MCF 10A (cell line): ENCODE measurements around the gene TNIK. TPM values are rescaled to one million over a fixed set of nuclear protein-coding genes. Genes with fewer than 3 reads are reported as not detected.

Experiments used
- BruUV-seq: library from RNA; stranded (reverse); fragments of 400-500 nt; replicated peaks from 2 replicates; lab custom pipeline; 2021; lab: Mats Ljungman, UMichigan
- CTCF ChIA-PET: fragments of 300-600 bp; sonication (Branson Sonifier 250); formaldehyde crosslinking; extraction: SDS; loops from one replicate; lab custom pipeline; 2021; ENCODE audit warnings: antibody characterized with exemption, inconsistent platforms; lab: Yijun Ruan, JAX
- POLR2A ChIA-PET: fragments of 300-600, 350-650 bp; sonication (Branson Sonifier 250); formaldehyde crosslinking; extraction: SDS; loops from one replicate; lab custom pipeline; 2020; ENCODE audit warnings: antibody characterized with exemption, inconsistent platforms; lab: Yijun Ruan, JAX
- DNase-seq: peaks from one replicate; pipeline ENCODE4 v3.0.0-alpha.2; 2018; ENCODE audit not compliant: unreplicated experiment
- H3K27ac Mint-ChIP-seq: one replicate; pipeline ENCODE4 v1.8.0; 2022; ENCODE audit warnings: mild to moderate bottlenecking, low read depth, mixed read lengths; ENCODE audit not compliant: unreplicated experiment
- H3K27me3 Mint-ChIP-seq: one replicate; pipeline ENCODE4 v1.8.0; 2022; ENCODE audit warnings: mixed read lengths; ENCODE audit not compliant: insufficient read depth, unreplicated experiment
- H3K36me3 Mint-ChIP-seq: one replicate; pipeline ENCODE4 v1.8.0; 2022; ENCODE audit warnings: mild to moderate bottlenecking, moderate library complexity, mixed read lengths; ENCODE audit not compliant: insufficient read depth, unreplicated experiment
- H3K4me1 Mint-ChIP-seq: one replicate; pipeline ENCODE4 v1.8.0; 2022; ENCODE audit warnings: mixed read lengths; ENCODE audit not compliant: insufficient read depth, unreplicated experiment
- H3K4me3 Mint-ChIP-seq: one replicate; pipeline ENCODE4 v1.8.0; 2022; ENCODE audit warnings: mild to moderate bottlenecking, moderate library complexity, mixed read lengths; ENCODE audit not compliant: unreplicated experiment
- H3K9me3 Mint-ChIP-seq: one replicate; pipeline ENCODE4 v1.8.0; 2022; ENCODE audit warnings: mixed read lengths; ENCODE audit not compliant: unreplicated experiment
- CTCF ChIP-seq: fragments of 200-600 bp; IDR thresholded peaks from one replicate; pipeline ENCODE4 v1.8.0; 2022; ENCODE audit warnings: antibody characterized with exemption, mild to moderate bottlenecking; ENCODE audit not compliant: unreplicated experiment
- intact Hi-C: fragments of 100-400 bp; cut with micrococcal nuclease; formaldehyde crosslinking; loops from 2 replicates; pipeline ENCODE4 v1.14.1; 2022
- total RNA-seq: library from RNA; stranded (reverse); gene quantifications from 2 replicates; pipeline ENCODE4 v1.2.3, GENCODE V29; 2022

The TNIK gene
- total RNA-seq, 1 experiment from 2014 or later, result 3.4 TPM

- no TSS peak for BruUV-seq
- H3K27me3 Mint-ChIP-seq, result no peaks in the 10 kb centered on the region
These were observed 258.4 kb downstream of the TNIK start for GRCh38 chr3:171201825-171202224.

GRCh38 chr3:171200750-171201088 lies 259.5 kb downstream of the TNIK start:
- Mint-ChIP-seq H3K27me3 (no peaks in the 10 kb centered on the region), H3K36me3 (no peaks in the 10 kb centered on the region), H3K9me3 (no peaks in the 10 kb centered on the region), H3K27ac (no peak overlapping the region), H3K4me1 (peaks cover 24% of the 10 kb centered on the region), H3K4me3 (no peak overlapping the region)
- intact Hi-C loops, result no loop called here
- CTCF ChIA-PET, result interaction anchor here (0.6 kb wide), 1 partner anchor 35 kb away, joined by 5 read pairs; no protein-coding TSS in a partner anchor
- TF ChIP-seq CTCF, result no peak
- POLR2A ChIA-PET, result no interaction called here
- no TSS peak for BruUV-seq
- no peak for DNase-seq

More at GRCh38 chr3:171201825-171202224, 258.4 kb downstream of the TNIK start:
- Mint-ChIP-seq H3K4me1 (peaks cover 24% of the 10 kb centered on the region), H3K27ac (no peak overlapping the region), H3K36me3 (no peaks in the 10 kb centered on the region), H3K4me3 (no peak overlapping the region), H3K9me3 (no peaks in the 10 kb centered on the region)
- no peak for DNase-seq
- POLR2A ChIA-PET, result interaction anchor here (0.9 kb wide), 1 partner anchor 257 kb away, joined by 4 read pairs; no protein-coding TSS in a partner anchor
- intact Hi-C loops, result no loop called here
- CTCF ChIA-PET, result interaction anchor here (0.6 to 1.2 kb wide), 2 partner anchors 13 to 42 kb away, joined by 3 to 4 read pairs; no protein-coding TSS in a partner anchor
- TF ChIP-seq CTCF, result no peak

- ChIA-PET POLR2A (no interaction called here), CTCF (no interaction called here)
- Mint-ChIP-seq H3K9me3 (no peaks in the 10 kb centered on the region), H3K27me3 (no peaks in the 10 kb centered on the region), H3K27ac (no peak overlapping the region), H3K4me1 (peaks cover 24% of the 10 kb centered on the region), H3K36me3 (no peaks in the 10 kb centered on the region), H3K4me3 (no peak overlapping the region)
- intact Hi-C loops, result no loop called here
- DNase-seq, result no peak
- no peak for TF ChIP-seq CTCF
- no TSS peak for BruUV-seq
These were observed 260.0 kb downstream of the TNIK start for GRCh38 chr3:171200052-171200749.

DNA sequence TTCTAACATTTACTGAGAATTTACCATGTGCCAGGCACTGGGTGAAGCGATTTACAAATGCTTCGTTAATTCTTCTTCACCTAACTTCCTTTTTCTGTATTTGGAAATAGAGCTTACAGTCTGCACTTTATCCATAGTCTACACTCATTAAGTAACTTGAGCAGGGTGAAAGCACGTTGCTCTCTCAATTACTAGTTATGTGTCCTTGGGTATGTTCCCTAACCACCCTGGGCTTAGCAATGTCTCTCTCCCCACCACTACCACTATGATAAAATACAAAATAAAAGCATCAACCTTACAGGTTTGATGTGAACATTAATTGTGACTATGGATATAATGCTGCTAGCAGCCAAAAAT lies 260.8 kb downstream of the TNIK start:
- Mint-ChIP-seq H3K36me3 (no peaks in the 10 kb centered on the region), H3K27ac (no peak overlapping the region), H3K27me3 (no peaks in the 10 kb centered on the region), H3K4me1 (peaks cover 24% of the 10 kb centered on the region), H3K4me3 (no peak overlapping the region), H3K9me3 (no peaks in the 10 kb centered on the region)
- ChIA-PET POLR2A (interaction anchor here (0.7 kb wide), 1 partner anchor 124 kb away, joined by 3 read pairs; no protein-coding TSS in a partner anchor), CTCF (interaction anchor here (0.6 to 1.6 kb wide), 2 partner anchors 36 to 361 kb away, joined by 4 to 7 read pairs; no protein-coding TSS in a partner anchor)
- no peak for DNase-seq
- no TSS peak for BruUV-seq
- TF ChIP-seq CTCF, result no peak
- intact Hi-C loops, result loop anchor here (10.0 kb wide), 1 partner anchor 155 kb away; no protein-coding TSS in a partner anchor
